GM19324 (cell line): ENCODE measurements around the gene LIN7A.
"Not testable (repeated sequence)": the region's sequence is repeated elsewhere in the genome, so short reads cannot be mapped to it uniquely, and the experiment has no call there.

Source experiments
- ATAC-seq: cut with Tn5 transposase; IDR thresholded peaks from one replicate; pipeline ENCODE4 v1.9.1; 2021; ENCODE audit warnings: mild to moderate bottlenecking, moderate library complexity; ENCODE audit not compliant: unreplicated experiment, low FRiP score

Gene LIN7A

GRCh38 chr12:80815351-80815750, 122.4 kb downstream of the LIN7A start:
- no peak for ATAC-seq

DNA sequence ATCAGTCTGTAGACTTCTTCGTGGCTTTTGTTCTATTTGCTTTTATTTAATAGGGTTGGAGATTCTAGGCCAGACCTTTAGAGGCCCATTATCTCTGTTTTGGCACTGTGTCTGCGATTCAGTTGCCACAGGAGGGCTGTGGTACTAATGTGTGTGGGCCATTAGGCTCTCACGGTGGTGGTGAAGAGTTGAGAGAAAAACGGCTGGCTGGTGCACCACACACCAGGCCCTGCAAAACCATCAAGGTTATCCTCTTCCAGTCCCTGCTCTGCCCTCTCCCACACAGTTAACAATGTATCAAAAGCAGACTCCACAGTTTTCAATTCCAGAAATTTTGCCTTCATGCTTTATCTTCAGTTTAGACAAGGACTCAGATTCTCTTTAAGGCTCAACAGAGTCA, 123.3 kb downstream of the LIN7A start:
- no peak for ATAC-seq

DNA sequence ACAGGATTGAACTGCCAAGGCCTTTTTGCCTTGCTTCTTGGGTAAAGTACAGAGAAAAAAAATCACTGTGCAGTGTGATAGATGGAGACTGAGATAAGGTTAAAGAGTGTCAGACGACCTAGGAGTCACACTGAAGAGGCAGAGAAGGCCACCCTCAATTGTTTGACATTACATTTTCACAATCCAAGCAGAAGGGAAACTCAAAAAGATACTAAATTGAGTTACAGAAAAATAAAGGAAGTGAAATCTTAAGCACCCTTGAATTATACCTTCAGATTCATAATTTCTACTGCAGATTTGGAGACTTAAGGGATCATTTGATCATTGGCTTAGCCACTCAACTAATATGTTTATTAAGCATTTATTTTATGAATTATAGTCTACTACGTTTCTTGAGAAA, 123.9 kb downstream of the LIN7A start:
- ATAC-seq, result peak; percentile 37

GRCh38 chr12:80811957-80812708, 125.6 kb downstream of the LIN7A start:
- no peak for ATAC-seq

DNA sequence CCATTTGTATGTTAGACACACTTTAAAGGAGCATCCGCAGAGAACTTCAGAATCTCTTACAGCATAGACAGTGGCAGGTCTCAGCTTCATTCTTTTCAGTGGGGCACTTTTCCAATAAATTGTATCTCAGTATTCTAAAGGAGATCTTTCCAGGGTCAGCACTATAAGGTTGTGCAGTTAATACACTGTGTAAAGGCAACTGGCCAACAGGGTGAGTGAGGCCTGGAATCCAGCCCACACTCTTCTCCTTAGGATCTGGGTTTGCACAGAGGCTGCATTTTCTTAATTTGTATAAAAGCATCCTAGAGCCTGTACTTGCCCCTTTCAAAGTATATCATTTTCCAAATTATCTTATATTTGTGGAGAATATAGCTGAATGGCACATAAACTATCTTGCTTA, 126.9 kb downstream of the LIN7A start:
- no peak for ATAC-seq

DNA sequence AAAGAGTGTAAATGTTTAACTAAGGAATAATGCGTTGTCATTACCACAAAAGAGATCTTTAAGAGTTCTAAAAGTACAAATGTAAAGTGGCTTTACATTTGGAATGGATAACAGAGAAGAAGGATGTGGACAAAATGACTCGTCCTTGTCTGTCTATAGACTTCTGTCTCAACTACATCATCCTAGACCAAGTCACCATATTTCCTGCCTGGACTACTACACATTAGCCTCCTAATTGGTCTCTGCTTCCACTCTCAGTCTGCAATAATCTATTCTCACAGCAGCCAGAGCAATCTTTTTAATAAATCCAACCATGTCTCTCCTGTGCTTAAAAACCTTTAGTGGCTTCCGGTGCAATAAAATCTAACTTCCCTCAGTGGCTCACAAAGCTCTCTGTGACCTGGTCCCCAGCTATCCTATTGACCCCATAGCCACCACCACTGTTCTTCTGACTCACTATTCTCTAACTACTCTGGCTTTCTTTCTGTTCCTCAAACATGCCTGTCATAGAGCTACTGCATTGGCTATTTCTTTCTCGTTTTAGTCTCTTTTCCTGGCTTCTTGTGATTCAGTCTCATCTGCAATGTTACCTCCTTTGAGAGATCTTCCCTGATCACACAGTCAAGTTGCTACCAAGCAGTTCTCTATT, 130.0 kb downstream of the LIN7A start:
- no peak for ATAC-seq

- no peak for ATAC-seq
Measured at GRCh38 chr12:80805106-80805505, 132.6 kb downstream of the LIN7A start.

DNA sequence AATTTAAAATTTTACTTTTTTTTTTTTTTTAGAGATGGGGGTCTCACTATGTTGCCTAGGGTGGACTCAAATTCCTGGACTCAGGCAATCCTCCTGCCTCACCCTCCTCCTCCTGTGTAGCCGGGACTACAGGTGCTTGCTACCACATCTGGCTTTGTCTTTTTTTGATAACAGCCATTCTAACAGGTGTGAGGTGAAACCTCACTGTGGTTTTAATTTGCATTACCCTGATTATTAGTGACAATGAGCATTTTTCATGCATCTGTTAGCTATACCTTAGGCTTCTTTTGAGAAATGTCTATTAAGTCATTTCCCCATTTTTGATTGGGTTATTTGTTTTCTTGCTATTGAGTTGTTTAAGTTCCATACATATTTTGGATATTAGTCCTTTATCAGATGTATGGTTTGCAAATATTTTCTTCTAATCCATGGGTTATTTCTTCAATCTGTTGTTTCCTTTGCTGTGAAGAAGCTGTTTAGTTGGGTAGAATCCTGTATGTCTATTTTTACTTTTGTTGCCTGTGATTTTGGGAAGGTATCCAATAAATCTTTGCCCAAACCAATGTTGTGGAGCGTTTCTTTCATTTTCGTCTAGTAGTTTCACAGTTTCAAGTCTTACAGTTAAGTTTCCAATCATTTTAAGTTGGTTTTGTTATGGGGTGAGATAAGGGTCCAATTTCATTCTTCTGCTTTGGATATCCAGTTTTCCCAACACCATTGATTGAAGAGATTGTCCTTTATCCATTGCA, 134.9 kb downstream of the LIN7A start:
- peak; percentile 92 for ATAC-seq

DNA sequence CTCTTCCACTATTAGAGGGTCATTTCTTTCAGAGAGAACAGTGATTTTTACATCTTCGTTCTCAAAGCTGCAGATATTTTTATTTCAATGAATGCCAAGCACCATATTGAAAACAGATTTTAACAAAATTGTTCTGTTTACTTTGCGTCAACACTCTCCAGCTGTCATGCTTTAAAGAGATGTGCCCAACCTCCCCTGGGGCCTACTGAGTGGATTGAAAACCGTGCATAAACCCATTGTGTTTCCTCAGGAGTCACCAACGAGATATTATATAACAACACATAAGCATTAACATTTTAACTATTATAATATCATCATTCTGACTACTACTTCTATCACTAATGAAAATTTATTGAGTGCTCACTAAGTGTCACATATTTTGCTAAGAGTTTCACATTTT, 139.5 kb downstream of the LIN7A start:
- ATAC-seq, result no peak

- no peak for ATAC-seq
Measured at GRCh38 chr12:80794551-80794950, 143.2 kb downstream of the LIN7A start.

DNA sequence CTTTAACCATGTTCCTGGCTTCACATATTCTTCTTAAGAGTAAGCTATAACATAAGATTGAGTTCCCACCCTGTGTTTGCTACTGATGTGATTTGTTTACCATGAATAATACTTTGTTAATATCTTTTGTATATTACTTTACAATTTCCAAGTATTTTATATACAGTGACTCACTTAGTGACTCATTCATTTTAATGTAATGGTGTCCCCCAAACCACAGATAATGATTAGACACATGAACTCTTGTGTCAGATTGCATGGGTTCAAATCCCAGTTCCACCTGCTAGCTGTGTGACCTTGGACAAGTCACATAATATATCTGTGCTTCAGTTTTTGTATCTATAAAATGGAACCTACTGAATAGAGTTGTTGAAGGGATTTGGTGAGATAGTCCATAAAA, 144.9 kb downstream of the LIN7A start:
- ATAC-seq, result no peak

DNA sequence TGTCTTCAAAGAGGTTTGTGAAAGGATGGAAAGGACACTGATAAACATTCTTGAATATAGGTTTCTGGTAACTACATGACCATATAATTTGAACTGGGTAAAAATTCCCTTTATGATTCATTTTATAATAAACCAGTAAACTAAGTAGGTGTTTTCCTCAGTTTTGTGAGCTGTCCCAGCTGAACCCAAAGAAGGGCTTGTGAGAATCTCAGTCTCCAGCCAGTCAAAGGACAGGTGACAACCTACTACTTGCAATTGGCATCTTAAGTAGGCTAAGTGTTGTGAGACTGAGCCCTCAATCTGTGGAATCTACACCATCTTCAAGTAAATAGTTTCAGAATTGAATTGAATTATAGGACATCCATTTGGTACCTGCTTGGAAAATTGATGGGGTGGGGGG, 145.9 kb downstream of the LIN7A start:
- no peak for ATAC-seq

GRCh38 chr12:80788407-80788806, 149.3 kb downstream of the LIN7A start:
- not testable (repeated sequence) for ATAC-seq

GRCh38 chr12:80782963-80783470, 154.7 kb downstream of the LIN7A start:
- ATAC-seq, result not testable (repeated sequence)

DNA sequence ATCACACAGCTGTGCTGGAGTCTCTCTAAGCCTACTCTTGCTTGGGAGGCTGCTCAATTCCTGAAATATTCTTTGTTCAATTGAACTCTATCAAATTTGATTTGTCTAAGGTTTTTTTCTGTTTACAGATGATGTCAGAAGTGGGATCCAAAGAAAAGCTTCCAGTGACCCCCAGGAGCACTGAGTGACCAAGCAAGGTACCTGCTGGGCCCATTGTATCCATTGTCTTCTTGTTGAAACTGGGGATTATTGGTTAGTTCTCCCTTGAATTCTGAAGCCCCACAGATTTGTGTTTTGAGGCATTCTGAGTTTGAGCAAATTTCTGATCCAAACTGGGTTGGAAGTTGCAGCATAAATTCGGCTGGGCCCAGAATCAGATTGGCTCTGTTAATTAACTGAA, 156.4 kb downstream of the LIN7A start:
- no peak for ATAC-seq

- ATAC-seq, result no peak
Measured at GRCh38 chr12:80780746-80781145, 157.0 kb downstream of the LIN7A start.

GRCh38 chr12:80778005-80778541, 159.7 kb downstream of the LIN7A start:
- ATAC-seq, result peak; percentile 96

- ATAC-seq, result no peak
Measured at GRCh38 chr12:80777587-80777986, 160.1 kb downstream of the LIN7A start.

GRCh38 chr12:80776706-80777105, 161.0 kb downstream of the LIN7A start:
- no peak for ATAC-seq

- no peak for ATAC-seq
Measured at GRCh38 chr12:80770958-80771357, 166.8 kb downstream of the LIN7A start.

DNA sequence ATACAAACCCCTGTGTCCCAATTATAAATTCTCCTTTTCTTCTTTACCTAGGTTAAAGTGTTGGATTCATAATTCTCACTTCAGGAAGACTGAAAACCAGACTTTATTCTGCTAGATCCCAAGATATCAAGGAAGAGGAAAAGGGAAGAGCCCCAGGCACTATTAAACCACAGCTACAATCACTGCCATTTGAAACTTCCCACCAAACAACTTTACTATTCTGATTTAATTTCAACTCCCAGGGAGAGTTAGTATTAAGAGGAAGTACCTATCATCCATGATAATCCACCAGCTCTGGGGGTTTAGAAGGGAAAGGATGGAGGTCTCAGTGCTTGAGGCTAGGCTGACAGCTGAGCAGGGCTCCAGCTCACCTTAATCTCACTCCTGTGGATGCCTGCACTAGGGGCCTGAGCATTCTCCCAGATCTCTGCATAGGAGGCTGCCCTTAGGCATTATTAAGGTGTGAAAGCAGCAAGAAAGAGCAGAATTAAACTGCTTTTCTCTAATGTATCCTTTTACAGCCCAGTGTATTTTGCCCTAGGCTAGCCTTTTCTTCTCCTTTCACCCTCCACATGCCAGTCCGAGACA, 168.1 kb downstream of the LIN7A start:
- ATAC-seq, result no peak
